Breast epithelium (tissue), 4 donors: Measurements from ENCODE around the gene PAQR4. TPM values are rescaled to one million over a fixed set of nuclear protein-coding genes. Genes with fewer than 3 reads are reported as not detected.

ENCODE experiments used
- DNase-seq, 2 donors: peaks; one replicate each; pipeline ENCODE4 v3.0.0-alpha.2; 2019; ENCODE audit warnings: low spot score in 2 of 2
- H3K27ac ChIP-seq, 2 donors: fragments of 200-600 bp; sonication (generic) in 1 of 2; one replicate each; pipeline ENCODE4 v1.5.1; 2016 to 2019; ENCODE audit warnings: mild to moderate bottlenecking in 1 of 2
- H3K27me3 ChIP-seq, 2 donors: fragments of 200-600 bp; sonication (generic) in 1 of 2; one replicate each; pipeline versions ENCODE4 v1.5.1 to v1.6.0; 2017 to 2019; ENCODE audit warnings: control low read depth in 1 of 2, mild to moderate bottlenecking in 1 of 2
- H3K36me3 ChIP-seq: fragments of 200-600 bp; one replicate; pipeline ENCODE4 v1.5.1; 2019
- H3K4me1 ChIP-seq, 2 donors: fragments of 200-600 bp; sonication (generic); one replicate each; pipeline ENCODE4 v1.5.1; 2016 to 2019; ENCODE audit warnings: control low read depth in 1 of 2
- H3K4me3 ChIP-seq, 3 donors: fragments of 200-600 bp; sonication (generic); 1 replicate in 2 of 3; 2 replicates in 1 of 3; pipeline ENCODE4 v1.5.1; 2016 to 2019; ENCODE audit warnings: mild to moderate bottlenecking in 3 of 3, moderate library complexity in 2 of 3
- H3K9me3 ChIP-seq, 2 donors: fragments of 200-600 bp; sonication (generic) in 1 of 2; one replicate each; pipeline ENCODE4 v1.5.1; 2016 to 2019; ENCODE audit warnings: control low read depth in 1 of 2
- POLR2A ChIP-seq: fragments of 450-650 bp; IDR thresholded peaks from one replicate; pipeline ENCODE4 v1.6.1; 2016; ENCODE audit warnings: antibody characterized with exemption, mild to moderate bottlenecking, moderate library complexity
- POLR2AphosphoS5 ChIP-seq, 3 donors: sonication (generic); formaldehyde crosslinking; IDR thresholded peaks; one replicate each; pipeline ENCODE4 v1.6.1; 2017; ENCODE audit warnings: antibody characterized with exemption in 3 of 3
- intact Hi-C: fragments of 100-400 bp; cut with DNase I; formaldehyde crosslinking; loops from one replicate; pipeline ENCODE4 v1.15.1; 2023; ENCODE audit warnings: low total_unique reads
- total RNA-seq, 3 donors: library from RNA; depleted of rRNA; stranded (reverse); fragments of >200 nt; gene quantifications; one replicate each; pipeline ENCODE4 v1.1.0, GENCODE V29; 2016
- TF ChIP-seq, protein P1 (sequence below), 3 donors: fragments of 450-650 bp; IDR thresholded peaks; one replicate each; pipeline ENCODE4 v1.5.1; 2016 to 2017; ENCODE audit warnings: antibody characterized with exemption in 3 of 3, mild to moderate bottlenecking in 3 of 3, moderate library complexity in 3 of 3

PAQR4 gene
- total RNA-seq = 1 to 10 TPM; 2.0 to 4.0 (median 3.7) TPM

DNA sequence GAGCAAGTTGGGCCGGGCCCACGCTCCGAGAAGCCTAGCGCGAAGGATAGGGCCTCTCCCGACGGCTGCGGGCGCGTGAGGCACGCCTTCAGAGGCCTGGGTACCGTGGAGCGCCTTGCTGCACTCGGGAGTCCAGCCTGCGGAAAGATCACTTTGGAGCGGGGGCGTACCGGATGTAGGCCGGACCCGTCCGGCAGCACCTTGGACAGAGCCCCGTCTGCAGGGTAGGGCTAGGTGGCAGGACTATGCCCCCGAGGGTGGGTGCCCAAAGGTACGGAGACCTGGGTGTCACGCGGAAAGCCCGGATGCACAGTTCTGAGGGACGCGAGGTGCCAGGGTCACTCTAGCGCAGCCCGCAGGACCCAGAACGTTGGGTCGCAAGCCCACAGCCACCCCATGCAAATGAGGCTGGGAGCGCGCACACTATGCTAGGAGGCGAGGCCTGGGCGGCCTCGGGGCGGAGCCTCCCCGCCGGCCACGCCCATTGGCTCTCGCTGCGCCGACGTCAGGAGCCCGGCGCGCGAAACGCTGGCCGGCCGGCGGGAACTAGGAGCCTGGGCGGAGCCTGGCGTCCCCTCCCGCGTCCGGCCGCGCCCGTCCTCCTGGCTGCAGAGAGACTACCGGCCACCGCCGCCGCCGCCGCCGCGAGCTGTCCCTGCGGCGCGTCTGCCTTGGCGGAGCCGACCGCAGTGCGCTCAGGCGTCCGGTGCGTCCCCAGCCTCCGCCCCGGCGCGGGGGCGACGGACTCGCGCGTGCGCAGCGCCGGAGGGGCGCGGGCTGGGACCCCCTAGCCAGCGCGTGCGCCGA, at the start of gene PAQR4:
Gene PAQR4, plus strand, starts transcription at position 611 of the 807 bp plus-strand sequence. CDS start 327 bp downstream, outside the sequence.
- H3K4me1 ChIP-seq = peaks cover 15 to 20% of the 10 kb centered on the region in 2 donors
- TF ChIP-seq POLR2AphosphoS5 (IDR thresholded peaks at IDR 0.05) (peak in 1 of 3 donors; percentile 28), POLR2A (no peak)
- H3K9me3 ChIP-seq = no peaks in the 10 kb centered on the region
- DNase-seq = peak; percentile 74 to 76
- H3K27me3 ChIP-seq = peaks cover 24 to 42% of the 10 kb centered on the region in 2 donors
- intact Hi-C loops = no loop called here
- peak within 1 kb of the TSS in 1 of 2 donors; percentile 7 for H3K27ac ChIP-seq
- peak within 1 kb of the TSS; percentile 64 to 86 (median 73) for H3K4me3 ChIP-seq
- H3K36me3 ChIP-seq = no peaks in the 10 kb centered on the region

DNA sequence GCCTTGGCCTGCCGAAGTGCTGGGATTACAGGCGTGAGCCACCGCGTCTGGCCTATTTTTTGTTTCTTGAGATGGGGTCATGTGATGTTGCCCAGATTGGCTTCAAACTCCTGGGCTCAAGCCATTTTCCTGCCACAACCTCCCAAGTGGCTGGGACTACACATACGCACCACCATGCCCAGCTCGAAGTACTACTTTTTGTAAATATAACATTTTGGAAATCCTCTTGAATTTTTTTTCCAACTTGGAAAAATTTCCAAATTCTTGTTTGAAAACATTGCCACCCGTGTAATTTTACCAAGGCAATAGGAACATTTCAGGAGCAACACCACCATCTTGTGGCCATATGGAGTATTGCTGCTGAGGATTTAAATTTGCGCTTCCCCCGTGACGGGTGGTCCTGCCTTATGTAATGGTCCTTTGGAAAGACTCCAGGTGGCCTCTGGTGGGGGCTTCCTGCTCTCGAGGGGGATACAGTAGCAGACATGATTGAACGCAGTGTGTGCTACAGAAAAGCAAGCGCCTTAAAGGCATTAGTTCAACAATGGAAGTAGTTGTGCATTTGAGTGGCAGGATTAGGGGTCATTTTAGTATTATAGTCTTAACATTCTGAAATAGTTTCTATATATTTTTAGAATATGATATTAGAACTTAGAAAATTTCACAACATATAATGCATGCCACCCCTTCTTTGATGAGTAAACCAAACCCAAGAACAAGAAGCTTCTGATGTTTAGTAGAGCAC, 49.5 kb upstream of the PAQR4 start:
- TF ChIP-seq, protein P1, sequence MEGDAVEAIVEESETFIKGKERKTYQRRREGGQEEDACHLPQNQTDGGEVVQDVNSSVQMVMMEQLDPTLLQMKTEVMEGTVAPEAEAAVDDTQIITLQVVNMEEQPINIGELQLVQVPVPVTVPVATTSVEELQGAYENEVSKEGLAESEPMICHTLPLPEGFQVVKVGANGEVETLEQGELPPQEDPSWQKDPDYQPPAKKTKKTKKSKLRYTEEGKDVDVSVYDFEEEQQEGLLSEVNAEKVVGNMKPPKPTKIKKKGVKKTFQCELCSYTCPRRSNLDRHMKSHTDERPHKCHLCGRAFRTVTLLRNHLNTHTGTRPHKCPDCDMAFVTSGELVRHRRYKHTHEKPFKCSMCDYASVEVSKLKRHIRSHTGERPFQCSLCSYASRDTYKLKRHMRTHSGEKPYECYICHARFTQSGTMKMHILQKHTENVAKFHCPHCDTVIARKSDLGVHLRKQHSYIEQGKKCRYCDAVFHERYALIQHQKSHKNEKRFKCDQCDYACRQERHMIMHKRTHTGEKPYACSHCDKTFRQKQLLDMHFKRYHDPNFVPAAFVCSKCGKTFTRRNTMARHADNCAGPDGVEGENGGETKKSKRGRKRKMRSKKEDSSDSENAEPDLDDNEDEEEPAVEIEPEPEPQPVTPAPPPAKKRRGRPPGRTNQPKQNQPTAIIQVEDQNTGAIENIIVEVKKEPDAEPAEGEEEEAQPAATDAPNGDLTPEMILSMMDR (IDR thresholded peaks at IDR 0.05) = peak; percentile 96 to 99 (median 97)
- TF ChIP-seq POLR2AphosphoS5 (IDR thresholded peaks at IDR 0.05) = peak in 1 of 3 donors; percentile 50
- no peak for TF ChIP-seq POLR2A
- DNase-seq = peak in 1 of 2 donors; percentile 45
- H3K4me1 ChIP-seq = no peaks in the 10 kb centered on the region
- intact Hi-C loops = loop anchor here (10.0 kb wide), 1 partner anchor 45 kb away; no protein-coding TSS in a partner anchor
- peak overlapping the region; percentile 52 to 68 for H3K27ac ChIP-seq
- no peaks in the 10 kb centered on the region for H3K27me3 ChIP-seq
- H3K4me3 ChIP-seq = no peak overlapping the region
- no peaks in the 10 kb centered on the region for H3K9me3 ChIP-seq
- no peaks in the 10 kb centered on the region for H3K36me3 ChIP-seq

DNA sequence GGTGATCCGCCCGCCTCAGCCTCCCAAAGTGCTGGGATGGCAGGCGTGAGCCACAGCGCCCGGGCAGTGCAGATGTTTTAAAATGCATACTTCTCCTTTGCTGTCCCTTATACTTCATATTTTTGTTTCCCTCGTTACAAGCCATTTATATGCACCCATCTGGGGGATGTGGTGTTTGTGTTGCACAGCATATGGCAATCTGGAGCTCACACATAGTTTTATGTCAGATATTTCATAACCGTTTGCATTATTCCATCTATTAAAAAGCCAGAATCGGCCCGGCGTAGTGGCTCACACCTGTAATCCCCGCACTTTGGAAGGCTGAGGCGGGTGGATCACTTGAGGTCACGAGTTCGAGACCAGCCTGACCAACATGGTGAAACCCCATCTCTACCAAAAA, 45.7 kb upstream of the PAQR4 start:
- Histone ChIP-seq H3K27ac (no peak overlapping the region), H3K4me3 (no peak overlapping the region), H3K27me3 (no peaks in the 10 kb centered on the region), H3K4me1 (no peaks in the 10 kb centered on the region), H3K9me3 (no peaks in the 10 kb centered on the region), H3K36me3 (no peaks in the 10 kb centered on the region)
- TF ChIP-seq POLR2AphosphoS5 (IDR thresholded peaks at IDR 0.05) (no peak), POLR2A (no peak)
- TF ChIP-seq, protein P1 (IDR thresholded peaks at IDR 0.05) = no peak
- no peak for DNase-seq
- intact Hi-C loops = loop anchor here (10.0 kb wide), 1 partner anchor 49 kb away; no protein-coding TSS in a partner anchor

DNA sequence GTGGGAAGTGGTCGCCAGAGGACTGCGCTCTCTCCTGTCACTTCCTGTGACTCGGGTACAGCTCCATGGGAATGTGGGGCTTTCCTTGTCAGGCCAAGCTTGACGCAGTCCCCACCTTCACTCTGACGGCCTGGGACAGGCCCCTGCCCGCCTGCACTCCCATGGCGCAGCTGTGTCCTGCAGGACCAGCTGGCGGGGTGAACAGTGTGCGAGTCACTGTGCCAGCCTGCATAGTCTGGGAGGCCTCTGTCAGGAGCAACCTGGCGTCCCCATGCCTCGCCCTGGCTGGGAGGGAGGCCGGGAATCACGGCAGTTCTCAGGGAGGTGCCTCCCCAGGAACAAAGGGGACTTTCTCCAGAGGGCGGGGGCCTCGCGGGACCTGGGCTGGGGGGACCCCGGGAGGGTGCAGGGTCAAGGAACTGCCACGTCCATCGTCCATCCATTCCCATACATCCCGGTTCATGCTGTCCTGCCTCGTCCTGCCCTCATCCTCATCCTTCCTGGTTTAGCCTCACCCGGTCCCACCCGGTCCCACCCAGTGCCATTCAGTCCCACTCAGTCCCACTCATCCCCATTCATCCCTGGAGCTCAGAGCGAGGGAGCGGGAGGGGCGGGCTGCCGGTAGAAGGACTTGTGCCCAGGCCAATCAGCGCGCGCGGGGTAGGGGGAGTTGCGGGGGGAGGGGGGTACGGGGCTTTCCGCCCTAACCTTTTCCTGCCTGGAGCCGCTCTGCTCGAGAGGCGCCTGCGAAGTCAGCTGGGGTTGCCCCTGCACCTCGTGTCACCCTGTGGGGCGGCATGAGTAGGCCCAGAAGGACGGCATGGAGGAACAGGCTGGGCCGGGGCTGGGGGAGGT, 44.0 kb upstream of the PAQR4 start:
- Histone ChIP-seq H3K27me3 (no peaks in the 10 kb centered on the region), H3K4me1 (no peaks in the 10 kb centered on the region), H3K27ac (no peak overlapping the region), H3K36me3 (no peaks in the 10 kb centered on the region), H3K4me3 (no peak overlapping the region), H3K9me3 (no peaks in the 10 kb centered on the region)
- no peak for DNase-seq
- TF ChIP-seq POLR2A = no peak
- TF ChIP-seq, protein P1 (IDR thresholded peaks at IDR 0.05) = no peak
- intact Hi-C loops = loop anchor here (10.0 kb wide), 1 partner anchor 50 kb away; no protein-coding TSS in a partner anchor
